DMS53 treated with DMSO at 0.1 percent for 48 hours (cell line): Measurements from ENCODE around the gene DSPP.
"Not testable (repeated sequence)": the region's sequence is repeated elsewhere in the genome, so short reads cannot be mapped to it uniquely, and the experiment has no call there.

Source experiments
- DNase-seq: peaks from one replicate; lab custom pipeline; 2025; ENCODE audit not compliant: unreplicated experiment; lab: John Stamatoyannopoulos, UW

Gene DSPP

GRCh38 chr4:87608229-87608628 lies at the start of gene DSPP:
Gene DSPP (plus strand): TSS chr4:87608529. CDS start chr4:87610909, 2,380 bp downstream.
- no peak for DNase-seq

- DNase-seq = peak; percentile 74
Measured at GRCh38 chr4:87559090-87559837, 49.1 kb upstream of the DSPP start.

- DNase-seq = no peak
Measured at GRCh38 chr4:87560802-87561201, 47.5 kb upstream of the DSPP start.

DNA sequence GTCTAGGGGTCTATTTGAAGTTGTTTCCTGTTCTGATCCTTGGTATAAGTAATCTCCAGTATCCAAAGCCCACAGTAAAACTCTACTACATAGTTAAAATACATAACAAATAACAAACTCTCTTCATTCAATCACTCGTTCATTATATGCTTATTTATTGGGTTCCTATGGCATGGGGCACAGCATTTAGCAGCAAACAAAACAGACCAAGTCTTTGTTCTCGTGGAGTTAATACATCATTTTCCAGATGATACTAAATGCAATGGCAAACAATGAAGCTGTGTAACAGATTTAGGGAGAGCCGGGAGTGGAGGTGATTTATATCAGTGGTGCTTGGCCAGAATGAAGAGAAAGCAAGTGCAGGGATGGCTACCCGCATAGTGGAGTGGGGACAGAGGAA lies 42.6 kb upstream of the DSPP start:
- no peak for DNase-seq

DNA sequence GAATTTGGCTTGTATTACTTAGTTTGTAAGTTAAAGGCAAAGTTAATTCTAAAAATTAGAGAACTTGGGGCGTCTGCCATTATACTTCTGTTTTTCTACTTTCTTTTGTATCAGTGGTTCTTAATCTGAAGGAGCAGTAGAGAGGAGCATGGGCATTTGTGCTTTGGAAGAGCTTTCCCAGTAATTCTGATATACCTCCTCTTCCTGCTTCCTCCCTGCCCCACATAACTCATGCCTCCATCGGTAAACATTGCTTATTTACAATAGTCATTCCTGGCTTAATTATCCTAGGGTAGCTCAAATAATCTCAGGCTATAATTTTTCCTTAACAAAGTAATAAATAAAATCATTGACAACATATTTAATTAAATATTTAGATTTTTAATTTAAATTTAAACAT lies 42.1 kb upstream of the DSPP start:
- peak; percentile 36 for DNase-seq

DNA sequence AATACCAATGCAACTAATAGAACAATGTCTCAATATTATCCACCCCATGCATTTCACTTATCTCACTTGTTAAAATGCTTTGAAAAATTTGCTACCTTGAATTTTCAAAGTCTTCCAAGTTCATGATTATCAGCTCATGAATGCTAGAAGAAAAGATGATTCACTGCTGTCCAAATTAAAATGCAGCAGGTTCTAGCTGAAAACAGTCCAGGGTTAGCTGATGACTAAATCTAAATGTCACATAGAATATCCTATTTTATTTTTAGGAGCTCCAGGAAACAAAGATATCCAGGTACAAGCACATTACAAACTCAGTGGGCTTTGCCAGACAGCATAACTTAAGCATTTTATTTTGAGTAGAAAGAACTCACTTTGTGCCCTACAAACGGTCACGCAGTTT lies 41.1 kb upstream of the DSPP start:
- no peak for DNase-seq

- no peak for DNase-seq
Measured at GRCh38 chr4:87570290-87570805, 38.0 kb upstream of the DSPP start.

DNA sequence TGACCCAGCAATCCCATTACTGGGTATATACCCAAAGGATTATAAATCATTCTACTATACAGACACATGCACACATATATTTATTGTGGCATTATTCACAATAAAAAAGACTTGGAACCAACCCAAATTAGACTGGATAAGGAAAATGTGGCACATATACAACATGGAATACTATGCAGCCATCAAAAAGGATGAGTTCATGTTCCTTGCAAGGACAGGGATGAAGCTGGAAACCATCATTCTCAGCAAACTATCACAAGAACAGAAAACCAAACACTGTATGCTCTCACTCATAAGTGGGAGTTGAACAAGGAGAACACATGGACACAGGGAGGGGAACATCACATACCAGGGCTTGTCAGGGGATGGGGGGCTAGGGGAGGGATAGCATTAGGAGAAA lies 34.0 kb upstream of the DSPP start:
- DNase-seq = not testable (repeated sequence)

GRCh38 chr4:87574996-87575395 lies 33.3 kb upstream of the DSPP start:
- no peak for DNase-seq

- DNase-seq = no peak
Measured at GRCh38 chr4:87575408-87575807, 32.9 kb upstream of the DSPP start.

- DNase-seq = no peak
Measured at GRCh38 chr4:87575983-87576382, 32.3 kb upstream of the DSPP start.

- no peak for DNase-seq
Measured at GRCh38 chr4:87579478-87579877, 28.9 kb upstream of the DSPP start.

GRCh38 chr4:87580057-87580456 lies 28.3 kb upstream of the DSPP start:
- no peak for DNase-seq

DNA sequence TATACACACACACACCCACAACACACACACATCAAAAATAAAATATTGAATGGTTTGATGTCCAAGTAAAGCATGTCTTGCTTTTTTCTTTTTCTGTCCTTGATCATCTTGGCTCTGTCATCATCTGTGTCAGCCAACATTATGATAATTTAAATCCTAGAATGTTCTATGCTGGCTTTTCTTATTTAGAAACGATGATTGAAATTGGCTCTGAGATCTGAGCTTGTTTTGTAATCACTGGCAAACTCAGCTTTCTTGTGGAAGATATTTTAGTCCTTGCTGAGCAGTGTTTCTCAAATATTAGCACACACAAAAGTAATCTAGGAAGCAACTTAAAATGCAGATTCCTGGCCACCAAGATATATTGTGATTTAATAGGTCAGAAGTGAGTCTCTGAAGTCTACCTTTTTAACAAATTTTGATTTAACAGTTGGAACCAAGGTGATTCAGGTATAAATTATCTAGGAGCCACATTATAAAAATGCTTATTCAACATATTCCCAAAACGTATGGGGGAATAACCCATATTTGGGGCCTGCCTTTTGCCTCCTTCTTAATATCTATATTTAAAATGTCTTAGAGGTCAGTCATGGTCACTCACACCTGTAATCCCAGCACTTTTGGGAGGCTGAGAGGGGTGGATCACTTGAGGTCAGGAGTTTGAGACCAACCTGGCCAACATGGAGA lies 24.0 kb upstream of the DSPP start:
- DNase-seq = no peak

DNA sequence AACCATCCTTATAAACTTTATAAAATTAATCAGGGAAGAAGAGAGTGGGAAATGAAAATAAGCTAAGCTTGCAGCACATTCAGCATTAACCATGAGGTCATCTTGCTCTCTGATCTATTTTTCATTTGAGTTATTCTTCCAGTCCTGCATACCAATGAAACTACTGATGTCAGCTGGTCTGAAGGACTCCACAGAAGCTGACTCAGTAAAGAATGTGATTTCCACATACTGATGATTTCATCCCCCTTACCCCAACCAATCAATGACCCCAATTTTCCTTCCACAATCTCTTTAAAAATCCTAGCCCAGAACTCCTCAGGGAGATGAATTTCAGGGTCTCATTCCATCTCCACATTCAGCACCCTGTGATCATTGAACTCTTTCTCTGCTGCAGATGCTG lies 18.8 kb upstream of the DSPP start:
- DNase-seq = no peak

DNA sequence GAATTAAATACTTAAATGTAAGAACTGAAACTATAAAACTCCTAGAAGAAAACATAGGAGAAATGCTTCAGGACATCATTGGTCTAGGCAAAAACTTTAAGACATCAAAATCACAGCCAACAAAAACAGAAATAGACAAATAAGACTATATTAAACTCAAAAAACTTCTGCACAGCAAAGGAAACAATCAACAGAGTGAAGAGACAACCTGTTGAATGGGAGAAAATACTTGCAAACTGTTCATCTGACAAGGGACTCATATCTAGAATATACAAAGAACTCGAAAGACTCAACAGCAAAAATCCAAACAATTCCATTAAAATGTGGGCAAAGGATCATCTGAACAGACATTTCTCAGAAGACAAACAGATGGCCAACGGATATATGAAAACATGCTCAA lies 16.2 kb upstream of the DSPP start:
- no peak for DNase-seq

DNA sequence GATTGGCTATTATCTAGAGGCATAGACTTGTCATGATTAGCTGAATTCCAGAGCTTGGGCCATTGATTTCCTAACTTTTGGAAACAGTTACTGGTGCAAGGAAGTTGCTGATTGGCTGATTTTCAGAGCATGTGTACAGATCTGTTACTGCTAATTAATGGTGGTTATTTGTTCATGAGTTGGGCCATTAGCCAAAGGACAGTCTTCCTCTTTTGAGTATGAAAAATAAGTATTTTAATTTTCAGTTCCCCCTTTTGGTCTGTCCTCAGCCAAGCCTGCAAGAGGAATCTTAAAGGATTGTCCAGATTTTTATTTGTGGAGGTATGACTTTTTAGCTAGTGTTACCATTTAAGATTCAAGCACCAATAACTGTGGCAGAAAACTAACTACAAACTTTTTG lies 7.0 kb upstream of the DSPP start:
- no peak for DNase-seq

GRCh38 chr4:87614292-87614890 lies 6.1 kb downstream of the DSPP start:
- DNase-seq = no peak

GRCh38 chr4:87616268-87616667 lies 7.9 kb downstream of the DSPP start:
- DNase-seq = no peak

GRCh38 chr4:87620086-87620485 lies 11.8 kb downstream of the DSPP start:
- DNase-seq = no peak

DNA sequence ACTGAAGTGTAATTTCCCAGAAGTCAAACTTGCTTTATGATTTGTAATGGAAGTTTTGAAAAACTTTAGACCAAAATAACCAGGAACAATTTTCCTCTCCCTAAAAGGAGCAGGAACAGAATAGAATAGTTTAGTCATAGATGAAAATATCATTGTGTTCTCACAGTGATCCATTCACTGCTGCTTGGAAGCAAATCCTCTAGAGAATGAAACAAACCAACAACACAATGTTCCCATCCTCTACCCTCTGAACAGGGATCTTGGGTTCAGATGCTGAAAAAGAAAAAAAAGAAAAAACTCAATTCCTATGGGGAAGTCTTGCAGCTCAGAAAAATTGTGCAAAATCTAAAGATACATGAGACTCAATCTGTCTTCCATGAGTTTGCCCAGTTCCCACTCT lies 12.2 kb downstream of the DSPP start:
- no peak for DNase-seq

DNA sequence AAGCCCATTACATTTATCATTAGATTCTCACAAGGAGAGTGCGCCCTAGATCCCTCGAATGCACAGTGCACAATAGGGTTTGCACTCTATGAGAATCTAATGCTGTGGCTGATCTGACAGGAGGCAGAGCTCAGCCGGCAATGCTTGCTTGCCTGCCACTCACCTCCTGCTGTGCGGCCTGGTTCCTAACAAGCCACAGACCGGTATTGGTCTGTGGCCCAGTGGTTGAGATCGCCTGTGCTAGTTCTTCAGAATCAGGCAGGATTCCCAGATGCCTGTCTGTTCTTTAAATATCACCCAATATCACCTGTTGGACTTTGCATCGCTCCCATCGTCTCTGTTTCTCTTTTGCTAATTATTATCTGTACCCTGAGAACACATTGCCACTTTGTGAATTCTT lies 14.0 kb downstream of the DSPP start:
- no peak for DNase-seq
